ENCODE measurements around the gene DMRTC2.

- TF ChIP-seq POLR2A (IDR thresholded peaks at IDR 0.05; ENCODE audit: low read length) = no peak
- no peak for TF ChIP-seq GATA1 (IDR thresholded peaks at IDR 0.05; ENCODE audit: low read depth, low read length)
Measured at GRCh38 chr19:41889896-41890295, 45.1 kb downstream of the DMRTC2 start.

All from erythroblast (primary cell).